SK-N-SH treated with all-trans-retinoic acid at 6 μM for 48 hours (cell line): Measurements from ENCODE around the gene PRPF31.

ENCODE experiments used
- CSRNP3 ChIP-seq: fragments of 250-450 bp; sonication (Bioruptor Pico); IDR thresholded peaks from 2 replicates; pipeline ENCODE4 v1.5.1; 2021; ENCODE audit warnings: mild to moderate bottlenecking, moderate library complexity
- GLIS3 ChIP-seq: fragments of 250-450 bp; sonication (Bioruptor Pico); IDR thresholded peaks from 2 replicates; pipeline ENCODE4 v1.5.0; 2020; ENCODE audit warnings: mild to moderate bottlenecking, moderate library complexity
- RARB ChIP-seq: fragments of 250-450 bp; sonication (Bioruptor Pico); IDR thresholded peaks from 2 replicates; pipeline ENCODE4 v1.8.0; 2021; ENCODE audit warnings: mild to moderate bottlenecking, moderate library complexity
- SNAI2 ChIP-seq: fragments of 250-450 bp; sonication (Bioruptor Pico); IDR thresholded peaks from 2 replicates; pipeline ENCODE4 v1.5.0; 2020; ENCODE audit warnings: mild to moderate bottlenecking, moderate library complexity
- TOX ChIP-seq: fragments of 250-450 bp; sonication (Bioruptor Pico); IDR thresholded peaks from 2 replicates; pipeline ENCODE4 v1.8.0; 2021; ENCODE audit warnings: mild to moderate bottlenecking, moderate library complexity, borderline replicate concordance

GRCh38 chr19:54152878-54153524, 37.4 kb downstream of the PRPF31 start:
- TF ChIP-seq RARB (CRISPR knock-in tag) (no peak), SNAI2 (no peak), TOX (CRISPR knock-in tag) (no peak), GLIS3 (CRISPR knock-in tag) (no peak), CSRNP3 (CRISPR knock-in tag) (no peak)
